Measurements from ENCODE around the gene RAB22A.

Gene RAB22A

GRCh38 chr20:58340151-58340550 is 30.6 kb downstream of the RAB22A start:
- TF ChIP-seq GLIS3 (CRISPR knock-in tag; IDR thresholded peaks at IDR 0.05), result no peak
- TF ChIP-seq CSDC2 (CRISPR knock-in tag; IDR thresholded peaks at IDR 0.05), result no peak
- TF ChIP-seq POU6F1 (CRISPR knock-in tag; IDR thresholded peaks at IDR 0.05; ENCODE audit: borderline replicate concordance, low read depth), result no peak
- ATAC-seq, result no peak

GRCh38 chr20:58340853-58341252 is 31.3 kb downstream of the RAB22A start:
- TF ChIP-seq ZNF8 (CRISPR knock-in tag; IDR thresholded peaks at IDR 0.05) (no peak), ZC3H10 (CRISPR knock-in tag; IDR thresholded peaks at IDR 0.05) (no peak), TCF4 (CRISPR knock-in tag; IDR thresholded peaks at IDR 0.05; ENCODE audit: borderline replicate concordance) (no peak), PPARA (CRISPR knock-in tag; IDR thresholded peaks at IDR 0.05; ENCODE audit: borderline replicate concordance) (no peak), CREB5 (CRISPR knock-in tag; IDR thresholded peaks at IDR 0.05; ENCODE audit: low read depth) (no peak), TOX (CRISPR knock-in tag; IDR thresholded peaks at IDR 0.05; ENCODE audit: borderline replicate concordance) (no peak), POU6F1 (CRISPR knock-in tag; IDR thresholded peaks at IDR 0.05; ENCODE audit: borderline replicate concordance, low read depth) (no peak), TSHZ2 (CRISPR knock-in tag; IDR thresholded peaks at IDR 0.05) (no peak), ISL1 (CRISPR knock-in tag; IDR thresholded peaks at IDR 0.05) (no peak), ZFP3 (CRISPR knock-in tag; IDR thresholded peaks at IDR 0.05) (no peak), ZNF565 (CRISPR knock-in tag; conservative IDR thresholded peaks at IDR 0.05; ENCODE audit: low read depth) (no peak), ZNF70 (CRISPR knock-in tag; IDR thresholded peaks at IDR 0.05) (no peak), GLIS3 (CRISPR knock-in tag; IDR thresholded peaks at IDR 0.05) (no peak), ARNTL (CRISPR knock-in tag; IDR thresholded peaks at IDR 0.05; ENCODE audit: borderline replicate concordance, low read depth) (no peak), CSDC2 (CRISPR knock-in tag; IDR thresholded peaks at IDR 0.05) (no peak), CSRNP3 (CRISPR knock-in tag; IDR thresholded peaks at IDR 0.05) (no peak), ESRRG (CRISPR knock-in tag; IDR thresholded peaks at IDR 0.05) (no peak), OSR1 (CRISPR knock-in tag; IDR thresholded peaks at IDR 0.05) (no peak), BACH2 (CRISPR knock-in tag; IDR thresholded peaks at IDR 0.05; ENCODE audit: borderline replicate concordance) (no peak), PATZ1 (CRISPR knock-in tag; IDR thresholded peaks at IDR 0.05; ENCODE audit: borderline replicate concordance) (no peak)
- no peak for ATAC-seq

Measured in SK-N-SH treated with all-trans-retinoic acid at 6 μM for 48 hours (cell line).